VCaP (cell line): ENCODE data around the gene ERC1.
A peak's percentile ranks its signal among the peaks of the same experiment; 100 is the strongest.

Source experiments
- H3K27ac ChIP-seq: fragments of 450-650 bp; 2 replicates; pipeline ENCODE4 v1.5.1; 2017
- CTCF ChIP-seq: fragments of 450-650 bp; conservative IDR thresholded peaks from 2 replicates; pipeline ENCODE4 v1.5.1; 2017; ENCODE audit warnings: mild to moderate bottlenecking, moderate library complexity

The ERC1 gene

GRCh38 chr12:1073652-1074051, 82.6 kb downstream of the ERC1 start:
- TF ChIP-seq CTCF, result no peak
- H3K27ac ChIP-seq, result no peak overlapping the region

GRCh38 chr12:1077036-1077803, 86.2 kb downstream of the ERC1 start:
- no peak for TF ChIP-seq CTCF
- H3K27ac ChIP-seq, result no peak overlapping the region

GRCh38 chr12:1078002-1078401, 87.0 kb downstream of the ERC1 start:
- H3K27ac ChIP-seq, result no peak overlapping the region
- no peak for TF ChIP-seq CTCF

- TF ChIP-seq CTCF, result no peak
- H3K27ac ChIP-seq, result no peak overlapping the region
Measured at GRCh38 chr12:1080520-1081223, 89.6 kb downstream of the ERC1 start.

- no peak for TF ChIP-seq CTCF
- H3K27ac ChIP-seq, result peak overlapping the region; percentile 76
Measured at GRCh38 chr12:1083151-1083888, 92.3 kb downstream of the ERC1 start.

- H3K27ac ChIP-seq, result peak overlapping the region; percentile 76
Measured at GRCh38 chr12:1083889-1084262, 92.9 kb downstream of the ERC1 start.

More at GRCh38 chr12:1083889-1084262, 92.9 kb downstream of the ERC1 start:
- no peak for TF ChIP-seq CTCF
